ENCODE measurements around the gene ODAM. TPM values are rescaled to one million over a fixed set of nuclear protein-coding genes. Genes with fewer than 3 reads are reported as not detected.

ODAM gene, protein sequence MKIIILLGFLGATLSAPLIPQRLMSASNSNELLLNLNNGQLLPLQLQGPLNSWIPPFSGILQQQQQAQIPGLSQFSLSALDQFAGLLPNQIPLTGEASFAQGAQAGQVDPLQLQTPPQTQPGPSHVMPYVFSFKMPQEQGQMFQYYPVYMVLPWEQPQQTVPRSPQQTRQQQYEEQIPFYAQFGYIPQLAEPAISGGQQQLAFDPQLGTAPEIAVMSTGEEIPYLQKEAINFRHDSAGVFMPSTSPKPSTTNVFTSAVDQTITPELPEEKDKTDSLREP
- 0.70 TPM in 1 of 2 replicates, not detected in the other for total RNA-seq (2021)
- percentile 15 among the genes with signal in this experiment for Bru-seq, nascent RNA
- BruChase-seq, experiment 1, labeled RNA remaining after a 2-hour chase = percentile 15 among the genes with signal in this experiment
- BruChase-seq, experiment 2, labeled RNA remaining after a 6-hour chase = percentile 22 among the genes with signal in this experiment
- long read RNA-seq, partial matches to known transcripts = 3 of 4 reads
- long read RNA-seq, other reads (novel, unspliced or antisense) = 1 of 4 reads

DNA sequence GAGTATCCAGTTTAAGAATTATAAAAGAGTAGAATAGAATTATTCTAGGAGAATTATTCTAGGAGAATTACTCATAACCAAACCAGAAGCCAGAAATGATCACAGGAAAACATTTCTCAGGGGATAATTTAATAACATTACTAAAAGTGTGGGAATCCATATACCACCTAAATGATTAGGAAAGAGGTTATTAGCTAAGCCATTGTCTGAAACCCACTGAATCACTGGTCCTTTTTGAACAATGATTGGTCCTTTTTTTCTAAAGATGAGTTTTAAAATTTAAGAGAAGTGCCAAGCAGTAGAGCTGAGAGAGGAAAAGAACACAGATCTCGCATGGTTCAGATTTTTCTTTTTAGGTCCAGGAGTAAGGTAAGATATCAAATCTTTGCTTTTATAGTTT lies at the start of gene ODAM:
ODAM (plus strand) TSS at position 301 of the 400 bp plus-strand sequence. CDS start 819 bp downstream, outside the sequence.
- Histone ChIP-seq H3K27ac (no peak within 1 kb of the TSS), H3K79me2 (ENCODE audit: low read depth) (no peaks in the 10 kb centered on the region), H3K4me2 (no peak within 1 kb of the TSS), H3K27me3 (ENCODE audit: insufficient read depth, low read depth) (no peaks in the 10 kb centered on the region), H3K4me1 (replicated peaks; ENCODE audit: insufficient read depth) (no peaks in the 10 kb centered on the region), H3K9me2 (ENCODE audit: insufficient read depth) (no peaks in the 10 kb centered on the region), H3K4me3 (no peak within 1 kb of the TSS), H2AFZ (no peak within 1 kb of the TSS), H3K36me3 (ENCODE audit: low read depth) (no peaks in the 10 kb centered on the region), H4K20me1 (ENCODE audit: insufficient read depth) (no peaks in the 10 kb centered on the region), H3F3A (ENCODE audit: insufficient read depth, low read depth) (no peaks in the 10 kb centered on the region), H3K9me3 (ENCODE audit: insufficient read depth, low read depth) (no peaks in the 10 kb centered on the region)
- no peak for TF ChIP-seq CTCF (conservative IDR thresholded peaks at IDR 0.05)
- no peak for TF ChIP-seq EZH2 (IDR thresholded peaks at IDR 0.05; ENCODE audit: low read depth)
- intact Hi-C loops (cut with micrococcal nuclease; ENCODE audit: unreplicated experiment) = no loop called here
- no peak for DNase-seq
- POLR2A ChIA-PET (ENCODE audit: unreplicated experiment) = no interaction called here
- no TSS peak for BruUV-seq (replicated peaks)
- CTCF ChIA-PET = no interaction called here

DNA sequence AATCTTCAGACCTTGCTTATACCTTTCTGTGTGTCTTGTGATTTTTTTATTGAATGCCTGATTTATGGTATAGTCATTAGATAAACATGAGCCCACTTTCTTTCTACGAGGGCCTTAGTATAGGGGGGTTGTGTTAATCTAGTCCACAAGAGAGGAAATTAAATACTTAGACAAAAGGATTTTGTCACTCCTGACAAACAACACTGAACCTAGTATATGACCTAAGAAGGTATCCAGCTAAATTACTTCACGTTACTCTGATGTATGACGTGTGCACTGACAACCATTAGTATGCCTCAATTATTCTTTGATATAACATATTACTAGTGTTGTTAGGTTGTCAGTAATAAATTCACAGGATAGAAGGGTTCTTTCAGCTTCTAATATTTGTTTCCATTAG lies 44.3 kb upstream of the ODAM start:
- DNase-seq = no peak
- Histone ChIP-seq H3K79me2 (ENCODE audit: low read depth) (no peaks in the 10 kb centered on the region), H3K27ac (no peak overlapping the region), H3K4me3 (no peak overlapping the region), H3K4me1 (replicated peaks; ENCODE audit: insufficient read depth) (no peaks in the 10 kb centered on the region), H3K9me3 (ENCODE audit: insufficient read depth, low read depth) (no peaks in the 10 kb centered on the region), H3K4me2 (no peak overlapping the region), H2AFZ (no peak overlapping the region), H4K20me1 (ENCODE audit: insufficient read depth) (no peaks in the 10 kb centered on the region), H3K36me3 (ENCODE audit: low read depth) (no peaks in the 10 kb centered on the region), H3K9me2 (ENCODE audit: insufficient read depth) (no peaks in the 10 kb centered on the region), H3K27me3 (ENCODE audit: insufficient read depth, low read depth) (no peaks in the 10 kb centered on the region), H3F3A (ENCODE audit: insufficient read depth, low read depth) (no peaks in the 10 kb centered on the region)
- CTCF ChIA-PET = no interaction called here
- POLR2A ChIA-PET (ENCODE audit: unreplicated experiment) = no interaction called here
- intact Hi-C loops (cut with micrococcal nuclease; ENCODE audit: unreplicated experiment) = no loop called here
- no peak for TF ChIP-seq EZH2 (IDR thresholded peaks at IDR 0.05; ENCODE audit: low read depth)
- BruUV-seq (replicated peaks) = no TSS peak

- H3K9me2 ChIP-seq (ENCODE audit: insufficient read depth) = no peaks in the 10 kb centered on the region
- H3K27ac ChIP-seq = no peak overlapping the region
- ChIA-PET CTCF (no interaction called here), POLR2A (ENCODE audit: unreplicated experiment) (no interaction called here)
- no peak for TF ChIP-seq EZH2 (IDR thresholded peaks at IDR 0.05; ENCODE audit: low read depth)
- no peak for TF ChIP-seq CTCF (conservative IDR thresholded peaks at IDR 0.05)
- no peak overlapping the region for H3K4me2 ChIP-seq
- H4K20me1 ChIP-seq (ENCODE audit: insufficient read depth) = no peaks in the 10 kb centered on the region
- H3K4me1 ChIP-seq (replicated peaks; ENCODE audit: insufficient read depth) = no peaks in the 10 kb centered on the region
- no peaks in the 10 kb centered on the region for H3K27me3 ChIP-seq (ENCODE audit: insufficient read depth, low read depth)
- no peaks in the 10 kb centered on the region for H3K9me3 ChIP-seq (ENCODE audit: insufficient read depth, low read depth)
- DNase-seq = no peak
- H3K4me3 ChIP-seq = no peak overlapping the region
- H2AFZ ChIP-seq = no peak overlapping the region
- no peaks in the 10 kb centered on the region for H3K36me3 ChIP-seq (ENCODE audit: low read depth)
- H3K79me2 ChIP-seq (ENCODE audit: low read depth) = no peaks in the 10 kb centered on the region
- no TSS peak for BruUV-seq (replicated peaks)
- H3F3A ChIP-seq (ENCODE audit: insufficient read depth, low read depth) = no peaks in the 10 kb centered on the region
- intact Hi-C loops (cut with micrococcal nuclease; ENCODE audit: unreplicated experiment) = no loop called here
Observed at GRCh38 chr4:70152088-70152487, 43.4 kb upstream of the ODAM start.

Data from PC-9 (cell line).